Smooth muscle cell of the brain vasculature (primary cell): ENCODE measurements around the gene FGF7.
"Not testable (repeated sequence)": the region's sequence is repeated elsewhere in the genome, so short reads cannot be mapped to it uniquely, and the experiment has no call there.

Experiments
- DNase-seq: peaks from one replicate; pipeline ENCODE4 v3.0.0-alpha.2; 2012; ENCODE audit warnings: low read depth, low spot score

Gene FGF7

GRCh38 chr15:49492830-49493229 is 69.8 kb downstream of the FGF7 start:
- no peak for DNase-seq

DNA sequence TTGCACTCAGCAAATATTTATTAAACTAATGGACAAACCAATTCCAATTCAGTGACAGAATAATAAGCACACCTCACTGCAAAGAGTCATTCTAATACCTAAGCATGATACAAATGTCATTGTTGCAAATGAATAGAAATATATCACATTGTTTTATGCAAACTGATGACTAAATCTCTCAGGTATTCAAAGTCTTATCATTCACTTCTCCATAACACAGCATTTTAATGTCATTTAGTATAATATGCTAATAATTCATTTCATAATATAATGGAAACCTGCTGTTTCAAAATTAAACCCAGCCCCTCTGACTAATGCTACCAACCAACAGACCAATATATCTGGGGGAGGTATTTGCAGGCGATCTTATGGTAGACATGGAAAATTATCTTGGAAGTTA is 71.8 kb downstream of the FGF7 start:
- no peak for DNase-seq

DNA sequence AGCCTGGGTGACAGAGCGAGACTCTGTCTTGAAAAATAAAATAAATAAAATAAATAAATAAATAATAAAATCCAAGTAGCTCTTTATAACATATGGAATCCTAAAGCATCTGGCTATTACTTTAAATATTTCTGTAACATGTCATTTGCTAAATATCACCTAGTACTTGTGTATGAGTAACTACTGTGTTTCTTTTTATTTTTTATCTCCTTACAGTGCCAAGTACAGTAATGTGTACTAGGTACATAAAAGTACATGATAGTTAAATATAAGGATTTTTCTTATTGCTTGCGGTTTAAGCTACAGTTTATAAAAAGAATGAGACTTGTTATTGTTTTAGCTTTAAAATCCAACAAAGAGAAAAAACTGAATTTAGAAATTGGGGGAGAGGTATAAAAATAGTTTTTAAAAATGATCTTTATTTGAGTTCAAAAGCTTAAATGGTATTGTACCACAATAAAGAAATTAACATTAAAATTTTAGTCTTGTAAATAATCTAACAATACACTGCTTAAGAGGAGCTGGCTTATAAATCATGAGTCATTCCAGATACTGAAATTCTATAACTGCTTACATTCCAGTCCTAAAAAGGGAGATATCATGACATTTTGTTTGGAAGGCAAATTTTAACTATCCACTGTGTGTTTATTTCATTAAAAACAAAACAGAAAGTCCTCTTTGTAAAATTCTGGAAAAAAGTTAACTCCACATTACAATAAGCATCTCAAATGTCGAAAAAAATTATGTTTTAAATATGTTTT is 73.1 kb downstream of the FGF7 start:
- no peak for DNase-seq

DNA sequence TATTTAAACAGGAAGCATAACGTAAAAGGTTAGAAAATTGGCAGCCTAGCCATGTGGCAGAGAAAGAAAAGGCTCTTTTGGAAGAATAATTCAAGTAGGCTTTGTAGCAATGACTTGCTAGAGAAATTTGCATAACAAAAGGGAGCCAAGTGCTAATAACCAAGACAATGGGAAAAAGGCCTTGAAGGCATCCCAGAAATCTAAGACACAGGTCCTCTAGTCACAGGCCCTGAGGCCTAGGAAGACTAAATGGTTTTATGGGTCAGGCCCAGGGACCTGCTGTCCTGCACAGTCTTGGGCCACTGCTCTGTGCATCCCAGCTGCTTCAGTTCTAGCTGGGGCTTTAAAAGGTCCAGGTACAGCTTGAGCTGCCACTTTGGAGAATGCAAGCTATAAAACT is 78.5 kb downstream of the FGF7 start:
- DNase-seq = no peak

- DNase-seq = no peak
Measured at GRCh38 chr15:49506341-49506740, 83.3 kb downstream of the FGF7 start.

- DNase-seq = no peak
Measured at GRCh38 chr15:49507261-49507660, 84.2 kb downstream of the FGF7 start.

- DNase-seq = not testable (repeated sequence)
Measured at GRCh38 chr15:49512739-49513138, 89.7 kb downstream of the FGF7 start.

DNA sequence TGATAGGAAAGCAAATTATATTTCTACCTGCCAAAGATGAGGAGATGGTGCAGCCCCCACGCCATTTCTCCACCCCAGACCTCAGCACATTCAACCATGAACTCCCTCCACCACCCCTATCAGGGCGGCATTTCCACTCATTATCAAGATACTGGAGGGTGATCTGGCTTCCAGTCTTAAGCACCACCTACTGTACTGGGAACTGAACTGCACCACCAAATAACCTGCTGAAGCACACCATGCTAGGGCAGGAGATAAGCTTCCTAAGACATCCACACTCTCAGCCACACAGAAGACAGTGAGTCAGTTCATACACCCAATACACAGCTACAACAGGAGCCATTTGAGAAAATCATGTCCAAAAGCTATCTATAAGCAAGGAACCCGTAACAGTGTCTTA is 98.8 kb downstream of the FGF7 start:
- DNase-seq = no peak

- DNase-seq = no peak
Measured at GRCh38 chr15:49528289-49528688, 105.2 kb downstream of the FGF7 start.

- DNase-seq = no peak
Measured at GRCh38 chr15:49530092-49530491, 107.0 kb downstream of the FGF7 start.
